Heart right ventricle (tissue), 16 donors: Measurements from ENCODE around the gene SDK2. TPM values are rescaled to one million over a fixed set of nuclear protein-coding genes. Genes with fewer than 3 reads are reported as not detected.

Experiments
- ATAC-seq, 8 donors: fragments of 200-7000 bp; cut with Tn5 transposase; one replicate each; pipeline ENCODE4 v1.9.1; 2020; ENCODE audit warnings: mild to moderate bottlenecking in 8 of 8, moderate library complexity in 8 of 8, moderate number of reproducible peaks in 1 of 8
- DNase-seq, 2 donors: peaks; one replicate each; pipeline ENCODE4 v3.0.0-alpha.2; 2020
- H3K27ac ChIP-seq, 10 donors: fragments of 200-600 bp; sonication (generic) in 2 of 10; one replicate each; pipeline versions ENCODE4 v1.5.0 to v1.8.0; 2020 to 2022; ENCODE audit warnings: mild to moderate bottlenecking in 3 of 10
- H3K27me3 ChIP-seq, 7 donors: fragments of 200-600 bp; one replicate each; pipeline ENCODE4 v1.8.0; 2021 to 2022; ENCODE audit warnings: mild to moderate bottlenecking in 2 of 7
- H3K36me3 ChIP-seq, 9 donors: fragments of 200-600 bp; sonication (generic) in 1 of 9; one replicate each; pipeline versions ENCODE4 v1.5.0 to v1.8.0; 2020 to 2022; ENCODE audit warnings: mild to moderate bottlenecking in 2 of 9
- H3K4me1 ChIP-seq, 9 donors: fragments of 200-600 bp; sonication (generic) in 1 of 9; one replicate each; pipeline versions ENCODE4 v1.5.0 to v1.8.0; 2020 to 2022; ENCODE audit warnings: mild to moderate bottlenecking in 4 of 9
- H3K4me3 ChIP-seq, 10 donors: fragments of 200-600 bp; sonication (generic) in 2 of 10; one replicate each; pipeline versions ENCODE4 v1.5.0 to v1.8.0; 2020 to 2022; ENCODE audit warnings: mild to moderate bottlenecking in 7 of 10, moderate library complexity in 2 of 10
- H3K9me3 ChIP-seq, 11 donors: fragments of 200-600 bp in 10 of 11; sonication (generic) in 2 of 11; one replicate each; pipeline versions ENCODE4 v1.5.0 to v1.8.0; 2013 to 2022; ENCODE audit warnings: mild to moderate bottlenecking in 2 of 11, control low read depth in 1 of 11, moderate library complexity in 1 of 11
- CTCF ChIP-seq, 9 donors: fragments of 200-600 bp; sonication (generic) in 2 of 9; IDR thresholded peaks; one replicate each; pipeline versions ENCODE4 v1.5.0 to v1.8.0; 2021 to 2022; ENCODE audit warnings: antibody characterized with exemption in 9 of 9, mild to moderate bottlenecking in 5 of 9, moderate library complexity in 1 of 9
- WGBS, 2 donors: extraction: QIAGEN DNeasy Blood & Tissue Kit; methylation state at CpG; one replicate each; pipeline ENCODE4 v1.1.7; 2013; ENCODE audit warnings: inconsistent platforms in 1 of 2; 5-methylcytosine and 5-hydroxymethylcytosine counted together
- intact Hi-C, 10 donors: fragments of 100-400 bp; cut with DNase I; formaldehyde crosslinking; loops; one replicate each; pipeline versions ENCODE4 v1.11.1 to v1.14.2; 2022
- polyA plus RNA-seq, 2 donors: library from polyadenylated mRNA; stranded (reverse); fragments of 200-250 nt; gene quantifications; one replicate each; pipeline ENCODE4 v1.2.3, GENCODE V29; 2013
- total RNA-seq, 10 donors: library from RNA; stranded (reverse); fragmentation: NEBNext Ultra II Directional in 3 of 10; extraction: Animal tissue kit (Norgen Biotek cat#: 25700) in 3 of 10; gene quantifications; one replicate each; pipeline versions ENCODE4 v1.2.1 to v1.2.4, GENCODE V29; 2021 to 2023
- donor health status: Arrhythmogenic right ventricular cardiomyopathy.
- donor health status: ischemic (EF 13 %, LVEDD 7.1; RV severe dilation, severe dysfunction).
- donor health status: healthy with polysubstance abuse.
- donor health status: DM: no; HTN: yes; CAD: no.
- donor health status: DM: no; HTN: no; CAD: no.
- donor health status: ischemic (EF 25% LVEDD 6.9; RV normal size, moderate dysfunction).
- donor health status: ischemic (EF 25% LVEDD 5.7; RV mildly dilated, moderate dysfunction).
- donor health status: healthy.
- donor health status: DM: yes; HTN: yes; CAD: no.
- donor health status: Ischemic cardiomyopathy.
- donor health status: ischemic (EF 35%, LVEDD 5.7; RV mildly dilated, moderate dysfunction).
- donor health status: nonischemic (EF 11% LVEDD 7.7; RV severe dilation, severe dysfunction).
- donor health status: DM: yes; HTN: yes; CAD: no.
- donor health status: PGD.
- donor health status: ischemic (EF 29% LVEDD 5.4; RV normal size, mild dysfunction).
- donor health status: nonischemic (EF 23%, LVEDD 6.1; RV moderate dilation, normal function).

The SDK2 gene
- total and polyA plus RNA-seq, 12 donors = 0.44 to 4.2 (median 1.9) TPM

GRCh38 chr17:73669771-73670170 is 25.5 kb upstream of the SDK2 start:
- Histone ChIP-seq H3K4me1 (peaks cover 0 to 20% (median 0%) of the 10 kb centered on the region in 9 donors), H3K4me3 (no peak overlapping the region), H3K9me3 (peaks cover 0 to 15% (median 0%) of the 10 kb centered on the region in 11 donors), H3K27me3 (peaks cover 0 to 31% (median 16%) of the 10 kb centered on the region in 7 donors), H3K36me3 (no peaks in the 10 kb centered on the region), H3K27ac (no peak overlapping the region)
- no peak for TF ChIP-seq CTCF (IDR thresholded peaks at IDR 0.05)
- DNase-seq = no peak
- intact Hi-C loops = no loop called here
- 77 to 80% methylated on average over 3 of the region's 3 CpGs for WGBS, 2 donors
- no peak for ATAC-seq

- Histone ChIP-seq H3K9me3 (peaks cover 0 to 15% (median 0%) of the 10 kb centered on the region in 11 donors), H3K36me3 (no peaks in the 10 kb centered on the region), H3K4me1 (peaks cover 0 to 20% (median 0%) of the 10 kb centered on the region in 9 donors), H3K27ac (no peak overlapping the region), H3K27me3 (peaks cover 0 to 42% (median 29%) of the 10 kb centered on the region in 7 donors), H3K4me3 (no peak overlapping the region)
- intact Hi-C loops = no loop called here
- no peak for ATAC-seq
- 70 to 77% methylated on average over 9 of the region's 9 CpGs for WGBS, 2 donors
- no peak for TF ChIP-seq CTCF (IDR thresholded peaks at IDR 0.05)
- no peak for DNase-seq
These were observed 23.1 kb upstream of the SDK2 start for GRCh38 chr17:73667181-73667959.

GRCh38 chr17:73663614-73664013 is 19.4 kb upstream of the SDK2 start:
- Histone ChIP-seq H3K27me3 (peaks cover 0 to 42% (median 38%) of the 10 kb centered on the region in 7 donors), H3K9me3 (no peaks in the 10 kb centered on the region), H3K4me1 (peaks cover 0 to 20% (median 0%) of the 10 kb centered on the region in 9 donors), H3K27ac (no peak overlapping the region), H3K4me3 (no peak overlapping the region), H3K36me3 (no peaks in the 10 kb centered on the region)
- no peak for DNase-seq
- WGBS, 2 donors = 79 to 85% methylated on average over 1 of the region's 1 CpG
- intact Hi-C loops = loop anchor here in 2 of 10 donors (5.0 kb wide), 1 partner anchor 179 kb away; no protein-coding TSS in a partner anchor
- ATAC-seq = no peak
- no peak for TF ChIP-seq CTCF (IDR thresholded peaks at IDR 0.05)

GRCh38 chr17:73660366-73660765 is 16.1 kb upstream of the SDK2 start:
- Histone ChIP-seq H3K4me3 (no peak overlapping the region), H3K9me3 (no peaks in the 10 kb centered on the region), H3K4me1 (peaks cover 0 to 9% (median 0%) of the 10 kb centered on the region in 9 donors), H3K27me3 (peaks cover 0 to 36% (median 27%) of the 10 kb centered on the region in 7 donors), H3K36me3 (no peaks in the 10 kb centered on the region), H3K27ac (no peak overlapping the region)
- WGBS, 2 donors = 82 to 84% methylated on average over 5 of the region's 5 CpGs
- TF ChIP-seq CTCF (IDR thresholded peaks at IDR 0.05) = no peak
- ATAC-seq = no peak
- intact Hi-C loops = loop anchor here in 2 of 10 donors (5.0 kb wide), 1 partner anchor 182 kb away; no protein-coding TSS in a partner anchor
- no peak for DNase-seq
